HG03565 (cell line): ENCODE results near the gene DGCR2.
"Not testable (repeated sequence)": the region's sequence is repeated elsewhere in the genome, so short reads cannot be mapped to it uniquely, and the experiment has no call there.

Experiments used
- ATAC-seq: cut with Tn5 transposase; IDR thresholded peaks from one replicate; pipeline ENCODE4 v1.9.1; 2021; ENCODE audit warnings: mild to moderate bottlenecking, moderate library complexity; ENCODE audit not compliant: unreplicated experiment

Gene DGCR2

GRCh38 chr22:19032898-19033567 lies 89.2 kb downstream of the DGCR2 start:
- not testable (repeated sequence) for ATAC-seq

GRCh38 chr22:19032156-19032785 lies 89.9 kb downstream of the DGCR2 start:
- not testable (repeated sequence) for ATAC-seq

- ATAC-seq: not testable (repeated sequence)
Observed at GRCh38 chr22:19030889-19031252, 91.3 kb downstream of the DGCR2 start.

- not testable (repeated sequence) for ATAC-seq
Observed at GRCh38 chr22:19030226-19030888, 91.9 kb downstream of the DGCR2 start.

GRCh38 chr22:19029113-19030103 lies 92.8 kb downstream of the DGCR2 start:
- ATAC-seq: not testable (repeated sequence)

- ATAC-seq: not testable (repeated sequence)
Observed at GRCh38 chr22:19028060-19028455, 94.2 kb downstream of the DGCR2 start.

GRCh38 chr22:19027371-19028059 lies 94.7 kb downstream of the DGCR2 start:
- ATAC-seq: not testable (repeated sequence)

GRCh38 chr22:19026080-19026479 lies 96.1 kb downstream of the DGCR2 start:
- not testable (repeated sequence) for ATAC-seq

GRCh38 chr22:19024956-19025489 lies 97.2 kb downstream of the DGCR2 start:
- not testable (repeated sequence) for ATAC-seq

- not testable (repeated sequence) for ATAC-seq
Observed at GRCh38 chr22:19023931-19024330, 98.3 kb downstream of the DGCR2 start.

GRCh38 chr22:19022755-19023154 lies 99.5 kb downstream of the DGCR2 start:
- ATAC-seq: no peak

- no peak for ATAC-seq
Observed at GRCh38 chr22:19019679-19020032, 102.6 kb downstream of the DGCR2 start.

GRCh38 chr22:19019029-19019678 lies 103.1 kb downstream of the DGCR2 start:
- ATAC-seq: no peak

- no peak for ATAC-seq
Observed at GRCh38 chr22:19018256-19018655, 104.0 kb downstream of the DGCR2 start.

GRCh38 chr22:19016081-19016766 lies 106.0 kb downstream of the DGCR2 start:
- ATAC-seq: no peak

GRCh38 chr22:19014886-19015285 lies 107.3 kb downstream of the DGCR2 start:
- ATAC-seq: no peak

GRCh38 chr22:19013881-19014598 lies 108.2 kb downstream of the DGCR2 start:
- ATAC-seq: not testable (repeated sequence)

GRCh38 chr22:19013411-19013810 lies 108.8 kb downstream of the DGCR2 start:
- ATAC-seq: not testable (repeated sequence)
